Muscle layer of duodenum (tissue), 2 donors: ENCODE measurements around the gene KIF21A.

Experiments
- H3K27ac ChIP-seq: one replicate; pipeline ENCODE4 v1.7.0; 2013; ENCODE audit warnings: mild to moderate bottlenecking, low read length
- H3K27me3 ChIP-seq: one replicate; pipeline ENCODE4 v1.7.0; 2013; ENCODE audit warnings: low read depth, mild to moderate bottlenecking, control low read depth, low read length
- H3K36me3 ChIP-seq, 2 donors: one replicate each; pipeline ENCODE4 v1.7.0; 2013; ENCODE audit warnings: low read length in 2 of 2, control low read depth in 1 of 2, mild to moderate bottlenecking in 1 of 2; ENCODE audit not compliant: insufficient read depth in 2 of 2, control insufficient read depth in 1 of 2
- H3K4me1 ChIP-seq, 2 donors: one replicate each; pipeline ENCODE4 v1.7.0; 2013; ENCODE audit warnings: low read length in 2 of 2, mild to moderate bottlenecking in 2 of 2, control low read depth in 1 of 2, moderate library complexity in 1 of 2; ENCODE audit not compliant: insufficient read depth in 2 of 2, control insufficient read depth in 1 of 2
- H3K4me3 ChIP-seq, 2 donors: one replicate each; pipeline ENCODE4 v1.7.0; 2013; ENCODE audit warnings: low read length in 2 of 2, low read depth in 1 of 2, mild to moderate bottlenecking in 1 of 2
- H3K9me3 ChIP-seq, 2 donors: one replicate each; pipeline ENCODE4 v1.7.0; 2013; ENCODE audit warnings: low read length in 2 of 2, control low read depth in 1 of 2, mild to moderate bottlenecking in 1 of 2; ENCODE audit not compliant: control insufficient read depth in 1 of 2
- donor health status: healthy.

The KIF21A gene

DNA sequence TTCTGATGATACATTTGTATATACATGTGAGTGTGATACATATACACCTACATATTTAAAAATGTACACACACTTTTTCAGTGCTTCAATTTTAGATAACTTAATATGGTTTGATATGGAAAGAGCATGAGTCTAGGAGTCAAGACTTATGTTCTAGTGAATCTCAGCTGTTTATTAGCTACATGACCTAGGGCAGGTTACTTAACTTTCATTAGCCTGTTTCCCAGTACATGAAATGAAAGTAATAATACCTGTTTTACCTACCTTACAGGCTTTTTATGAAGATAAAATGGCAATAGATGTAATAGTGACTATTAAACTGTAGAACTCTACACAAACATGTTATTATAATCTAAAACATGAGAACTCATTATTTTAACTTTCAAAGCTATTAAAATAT is 39.5 kb downstream of the KIF21A start:
- no peak overlapping the region for H3K4me3 ChIP-seq
- no peak overlapping the region for H3K27ac ChIP-seq
- H3K36me3 ChIP-seq, result no peaks in the 10 kb centered on the region
- no peaks in the 10 kb centered on the region for H3K9me3 ChIP-seq
- H3K27me3 ChIP-seq, result no peaks in the 10 kb centered on the region
- no peaks in the 10 kb centered on the region for H3K4me1 ChIP-seq

GRCh38 chr12:39402922-39403321 is 40.0 kb downstream of the KIF21A start:
- H3K4me3 ChIP-seq, result no peak overlapping the region
- H3K36me3 ChIP-seq, result no peaks in the 10 kb centered on the region
- no peaks in the 10 kb centered on the region for H3K27me3 ChIP-seq
- no peak overlapping the region for H3K27ac ChIP-seq
- no peaks in the 10 kb centered on the region for H3K9me3 ChIP-seq
- no peaks in the 10 kb centered on the region for H3K4me1 ChIP-seq

DNA sequence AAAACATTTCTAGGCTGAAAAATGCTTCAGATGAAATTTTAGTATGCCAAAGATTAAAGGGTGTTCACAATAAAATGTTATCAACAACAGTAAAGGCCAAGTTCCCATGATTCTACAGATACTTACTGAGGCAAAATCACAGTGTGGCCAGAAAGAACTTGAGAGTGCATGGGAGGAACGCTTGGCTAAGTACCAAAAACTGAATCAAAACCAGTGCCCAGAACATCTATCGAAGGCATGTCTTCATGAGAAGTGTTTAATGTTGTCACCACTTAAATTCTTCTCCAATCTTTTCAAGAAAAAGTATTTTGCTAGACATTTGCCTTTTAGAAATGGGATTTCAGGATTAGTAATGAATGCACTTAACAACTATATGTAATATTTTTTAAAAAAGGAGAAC is 41.5 kb downstream of the KIF21A start:
- Histone ChIP-seq H3K36me3 (no peaks in the 10 kb centered on the region), H3K27ac (no peak overlapping the region), H3K27me3 (no peaks in the 10 kb centered on the region), H3K9me3 (no peaks in the 10 kb centered on the region), H3K4me1 (no peaks in the 10 kb centered on the region), H3K4me3 (no peak overlapping the region)

GRCh38 chr12:39395866-39396265 is 47.1 kb downstream of the KIF21A start:
- Histone ChIP-seq H3K36me3 (no peaks in the 10 kb centered on the region), H3K27me3 (no peaks in the 10 kb centered on the region), H3K27ac (no peak overlapping the region), H3K4me1 (no peaks in the 10 kb centered on the region), H3K4me3 (no peak overlapping the region), H3K9me3 (no peaks in the 10 kb centered on the region)

GRCh38 chr12:39393890-39394289 is 49.0 kb downstream of the KIF21A start:
- Histone ChIP-seq H3K27ac (no peak overlapping the region), H3K9me3 (no peaks in the 10 kb centered on the region), H3K27me3 (no peaks in the 10 kb centered on the region), H3K4me3 (no peak overlapping the region), H3K4me1 (no peaks in the 10 kb centered on the region), H3K36me3 (no peaks in the 10 kb centered on the region)

DNA sequence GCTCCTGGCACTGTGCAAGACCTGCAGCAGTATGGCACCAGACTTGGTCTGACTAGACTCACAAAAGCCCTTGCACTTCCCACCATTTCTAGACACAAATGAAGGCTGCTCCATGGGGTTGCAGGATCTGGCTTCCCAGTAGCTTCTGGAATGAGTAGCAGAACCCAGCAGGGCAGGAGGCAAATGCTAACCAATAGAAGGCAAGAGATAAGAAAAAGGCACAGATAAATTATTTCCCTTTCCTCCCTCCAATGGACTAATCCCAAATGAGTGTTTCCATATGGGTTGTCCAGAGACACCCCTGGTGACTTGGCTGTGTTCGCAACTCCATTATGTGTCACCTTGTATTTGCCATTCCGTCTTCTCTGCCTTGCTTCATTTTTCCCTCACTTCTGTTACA is 49.7 kb downstream of the KIF21A start:
- Histone ChIP-seq H3K4me3 (no peak overlapping the region), H3K36me3 (no peaks in the 10 kb centered on the region)

GRCh38 chr12:39392154-39392925 is 50.6 kb downstream of the KIF21A start:
- Histone ChIP-seq H3K36me3 (no peaks in the 10 kb centered on the region), H3K27me3 (no peaks in the 10 kb centered on the region), H3K9me3 (no peaks in the 10 kb centered on the region), H3K4me3 (no peak overlapping the region), H3K27ac (no peak overlapping the region), H3K4me1 (no peaks in the 10 kb centered on the region)

More for the DNA sequence above, 49.7 kb downstream of the KIF21A start:
- H3K9me3 ChIP-seq, result no peaks in the 10 kb centered on the region
- H3K4me1 ChIP-seq, result no peaks in the 10 kb centered on the region
- H3K27me3 ChIP-seq, result no peaks in the 10 kb centered on the region
- H3K27ac ChIP-seq, result no peak overlapping the region

GRCh38 chr12:39390752-39391151 is 52.2 kb downstream of the KIF21A start:
- Histone ChIP-seq H3K4me1 (no peaks in the 10 kb centered on the region), H3K9me3 (no peaks in the 10 kb centered on the region), H3K36me3 (no peaks in the 10 kb centered on the region), H3K27ac (no peak overlapping the region), H3K4me3 (no peak overlapping the region), H3K27me3 (no peaks in the 10 kb centered on the region)

- H3K9me3 ChIP-seq, result no peaks in the 10 kb centered on the region
- no peaks in the 10 kb centered on the region for H3K27me3 ChIP-seq
- H3K4me1 ChIP-seq, result no peaks in the 10 kb centered on the region
- no peak overlapping the region for H3K27ac ChIP-seq
- H3K36me3 ChIP-seq, result no peaks in the 10 kb centered on the region
- H3K4me3 ChIP-seq, result no peak overlapping the region
Measured at GRCh38 chr12:39389399-39390150, 53.3 kb downstream of the KIF21A start.

DNA sequence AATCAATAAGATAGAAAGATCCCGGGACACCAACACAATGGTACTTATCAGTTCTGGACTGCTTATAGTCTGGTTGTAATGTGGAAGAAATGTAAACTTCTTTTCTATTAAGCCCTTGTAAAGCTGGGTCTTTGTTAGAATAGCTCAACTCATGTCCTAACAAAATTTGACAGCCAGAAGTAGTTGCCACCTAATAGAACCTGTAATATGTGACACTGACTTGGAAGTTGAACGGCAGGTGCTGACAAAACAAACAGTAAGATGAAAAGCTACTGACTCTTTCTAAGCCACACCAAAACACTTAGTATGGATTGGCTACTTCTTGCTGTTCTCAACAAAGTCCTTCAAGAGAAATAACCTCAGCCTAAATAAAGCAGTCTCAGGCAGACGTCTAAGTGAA is 56.6 kb downstream of the KIF21A start:
- Histone ChIP-seq H3K36me3 (no peaks in the 10 kb centered on the region), H3K4me1 (no peaks in the 10 kb centered on the region), H3K4me3 (no peak overlapping the region), H3K27ac (no peak overlapping the region), H3K27me3 (no peaks in the 10 kb centered on the region), H3K9me3 (no peaks in the 10 kb centered on the region)

DNA sequence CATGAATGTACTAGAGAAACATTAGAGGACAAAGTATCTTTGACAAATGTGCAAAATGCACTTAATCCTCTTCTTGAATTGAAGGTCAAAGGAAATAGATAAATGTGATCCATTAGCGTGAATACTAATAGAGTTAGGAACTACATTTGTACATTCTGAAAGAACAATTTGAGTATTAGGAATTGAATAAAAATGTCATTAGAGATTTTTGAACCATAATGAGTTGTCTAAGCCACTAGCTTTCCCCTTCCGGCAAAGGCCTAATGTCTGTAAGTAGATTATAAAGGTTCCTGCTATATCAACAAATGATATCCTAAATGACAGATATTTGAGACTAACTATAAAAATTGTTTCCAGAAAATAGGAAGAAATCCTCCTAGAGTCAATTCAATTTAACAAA is 59.8 kb downstream of the KIF21A start:
- Histone ChIP-seq H3K4me1 (no peaks in the 10 kb centered on the region), H3K36me3 (no peaks in the 10 kb centered on the region), H3K27me3 (no peaks in the 10 kb centered on the region), H3K27ac (no peak overlapping the region), H3K9me3 (no peaks in the 10 kb centered on the region), H3K4me3 (no peak overlapping the region)
